Gastroesophageal sphincter (tissue), 3 donors: ENCODE results near the gene A2M.

Source experiments
- CTCF ChIP-seq, 4 experiments: fragments of 200-600 bp in 2 of 4; fragments of 450-650 bp in 2 of 4; sonication (generic) in 1 of 4; IDR thresholded peaks; one replicate each; pipeline ENCODE4 v1.5.1; 2017 to 2019; ENCODE audit warnings: antibody characterized with exemption in 4 of 4, mild to moderate bottlenecking in 2 of 4, moderate library complexity in 2 of 4
- EP300 ChIP-seq: sonication (generic); formaldehyde crosslinking; IDR thresholded peaks from one replicate; pipeline ENCODE4 v1.6.1; 2017; ENCODE audit warnings: antibody characterized with exemption, mild to moderate bottlenecking
- POLR2A ChIP-seq, 2 donors: fragments of 450-650 bp; IDR thresholded peaks; one replicate each; pipeline ENCODE4 v1.6.1; 2017; ENCODE audit warnings: antibody characterized with exemption in 2 of 2, mild to moderate bottlenecking in 2 of 2, moderate library complexity in 1 of 2

- TF ChIP-seq CTCF (IDR thresholded peaks at IDR 0.05) (no peak), POLR2A (IDR thresholded peaks at IDR 0.05) (no peak), EP300 (no peak)
Observed at GRCh38 chr12:9066183-9066623, 49.5 kb downstream of the A2M start.
